ENCODE data around the gene TASP1.

Gene TASP1

GRCh38 chr20:13430346-13431002 lies 208.3 kb downstream of the TASP1 start:
- TF ChIP-seq CTCF (IDR thresholded peaks at IDR 0.05; ENCODE audit: borderline replicate concordance, control extremely low read depth, extremely low read depth, insufficient read depth, missing control alignments), result no peak
- no peak for DNase-seq (ENCODE audit: low spot score)
- in situ Hi-C loops (cut with MboI; ENCODE audit: low sequenced_read_pairs, unreplicated experiment), result no loop called here

GRCh38 chr20:13428684-13429083 lies 210.0 kb downstream of the TASP1 start:
- no peak for DNase-seq (ENCODE audit: low spot score)
- no peak for TF ChIP-seq CTCF (IDR thresholded peaks at IDR 0.05; ENCODE audit: borderline replicate concordance, control extremely low read depth, extremely low read depth, insufficient read depth, missing control alignments)
- in situ Hi-C loops (cut with MboI; ENCODE audit: low sequenced_read_pairs, unreplicated experiment), result no loop called here

- no peak for DNase-seq (ENCODE audit: low spot score)
- in situ Hi-C loops (cut with MboI; ENCODE audit: low sequenced_read_pairs, unreplicated experiment), result no loop called here
- TF ChIP-seq CTCF (IDR thresholded peaks at IDR 0.05; ENCODE audit: borderline replicate concordance, control extremely low read depth, extremely low read depth, insufficient read depth, missing control alignments), result no peak
Measured at GRCh38 chr20:13426870-13427269, 211.9 kb downstream of the TASP1 start.

GRCh38 chr20:13425381-13426135 lies 213.2 kb downstream of the TASP1 start:
- DNase-seq (ENCODE audit: low spot score), result no peak
- in situ Hi-C loops (cut with MboI; ENCODE audit: low sequenced_read_pairs, unreplicated experiment), result no loop called here
- no peak for TF ChIP-seq CTCF (IDR thresholded peaks at IDR 0.05; ENCODE audit: borderline replicate concordance, control extremely low read depth, extremely low read depth, insufficient read depth, missing control alignments)

- in situ Hi-C loops (cut with MboI; ENCODE audit: low sequenced_read_pairs, unreplicated experiment), result no loop called here
- TF ChIP-seq CTCF (IDR thresholded peaks at IDR 0.05; ENCODE audit: borderline replicate concordance, control extremely low read depth, extremely low read depth, insufficient read depth, missing control alignments), result no peak
- no peak for DNase-seq (ENCODE audit: low spot score)
Measured at GRCh38 chr20:13424174-13424833, 214.4 kb downstream of the TASP1 start.

GRCh38 chr20:13423472-13424173 lies 215.1 kb downstream of the TASP1 start:
- in situ Hi-C loops (cut with MboI; ENCODE audit: low sequenced_read_pairs, unreplicated experiment), result no loop called here
- TF ChIP-seq CTCF (IDR thresholded peaks at IDR 0.05; ENCODE audit: borderline replicate concordance, control extremely low read depth, extremely low read depth, insufficient read depth, missing control alignments), result no peak
- DNase-seq (ENCODE audit: low spot score), result no peak

Data from GM13976 (cell line).